Neuron (in vitro differentiated cells): ENCODE measurements around the gene USO1.
A peak's percentile ranks its signal among the peaks of the same experiment; 100 is the strongest.

Experiments used
- H2AFZ ChIP-seq: one replicate; pipeline ENCODE4 v1.6.1; 2013; ENCODE audit warnings: low read depth, mild to moderate bottlenecking, inconsistent platforms, low read length, moderate library complexity
- H3K27me3 ChIP-seq: one replicate; pipeline ENCODE4 v1.6.1; 2013; ENCODE audit warnings: low read length; ENCODE audit not compliant: insufficient read depth
- H3K36me3 ChIP-seq: one replicate; pipeline ENCODE4 v1.6.1; 2013; ENCODE audit warnings: low read length; ENCODE audit not compliant: insufficient read depth
- H3K4me1 ChIP-seq: one replicate; pipeline ENCODE4 v1.6.1; 2013; ENCODE audit warnings: low read length; ENCODE audit not compliant: insufficient read depth
- H3K4me3 ChIP-seq: 2 replicates; pipeline ENCODE4 v1.5.1; 2013; ENCODE audit warnings: mild to moderate bottlenecking, low read length, moderate library complexity
- H3K9me3 ChIP-seq: one replicate; pipeline ENCODE4 v1.6.1; 2013; ENCODE audit warnings: low read length

The USO1 gene

DNA sequence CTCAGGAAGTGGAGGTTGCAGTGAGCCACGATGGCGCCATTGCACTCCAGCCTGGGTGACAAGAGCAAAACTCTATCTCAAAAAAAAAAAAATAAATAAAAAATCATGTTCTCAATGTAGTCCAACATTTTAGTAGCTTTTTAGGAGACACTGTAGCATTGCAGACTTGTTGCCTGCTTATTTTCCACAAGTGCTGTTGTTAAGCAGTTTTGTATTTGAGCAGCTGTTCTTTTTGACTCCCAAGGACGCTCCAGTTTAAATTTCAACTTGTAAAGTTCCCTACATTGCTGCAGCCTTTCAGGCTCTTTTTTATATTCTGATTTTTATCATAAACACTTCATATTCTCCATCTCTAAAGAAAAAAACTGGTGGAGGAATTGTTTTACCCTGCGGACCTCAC, 94.7 kb downstream of the USO1 start:
- Histone ChIP-seq H3K27me3 (no peaks in the 10 kb centered on the region), H2AFZ (no peak overlapping the region), H3K9me3 (no peaks in the 10 kb centered on the region), H3K36me3 (peaks cover 23% of the 10 kb centered on the region), H3K4me1 (no peaks in the 10 kb centered on the region), H3K4me3 (no peak overlapping the region)

DNA sequence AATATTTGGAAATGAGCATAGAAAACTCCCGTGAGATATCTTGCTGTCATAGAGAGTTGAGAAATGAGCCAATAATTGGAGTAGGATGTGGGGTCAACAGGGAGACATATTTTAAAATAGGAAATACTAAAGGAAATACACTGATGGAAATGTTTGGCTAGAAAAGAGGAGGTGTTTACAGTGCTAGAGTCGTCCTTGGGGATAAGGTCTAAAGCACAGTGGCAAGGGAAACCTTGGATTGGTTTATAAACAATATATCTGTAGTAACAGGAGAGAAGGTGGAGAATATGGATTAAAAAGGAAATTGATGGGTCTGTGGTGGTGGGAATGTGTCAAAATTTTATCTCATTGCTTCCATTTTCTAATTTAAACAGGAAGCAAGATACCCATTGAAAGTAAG, 95.8 kb downstream of the USO1 start:
- H3K4me1 ChIP-seq = no peaks in the 10 kb centered on the region
- H3K4me3 ChIP-seq = no peak overlapping the region
- no peaks in the 10 kb centered on the region for H3K9me3 ChIP-seq
- H2AFZ ChIP-seq = no peak overlapping the region
- H3K36me3 ChIP-seq = peaks cover 12% of the 10 kb centered on the region
- no peaks in the 10 kb centered on the region for H3K27me3 ChIP-seq

DNA sequence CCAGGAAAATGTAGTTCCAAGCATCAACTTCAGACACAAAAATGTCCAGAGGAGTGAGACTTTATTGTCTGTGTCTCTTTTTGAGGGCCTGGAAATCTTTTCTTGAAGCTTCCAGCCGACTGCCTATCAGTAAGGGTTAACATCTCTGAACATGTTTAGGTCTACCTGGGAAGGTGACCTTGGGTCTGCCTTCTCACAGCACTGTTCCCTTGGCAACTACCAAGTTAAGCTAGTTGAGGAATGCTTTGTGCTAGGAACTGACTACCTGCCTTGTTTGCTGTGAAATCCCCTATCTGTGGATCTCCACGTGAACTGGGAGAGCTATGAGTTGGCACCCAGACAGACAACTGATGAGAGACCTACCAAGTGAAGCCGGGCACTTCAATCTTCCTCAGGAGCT, 96.3 kb downstream of the USO1 start:
- peaks cover 8% of the 10 kb centered on the region for H3K36me3 ChIP-seq
- no peaks in the 10 kb centered on the region for H3K27me3 ChIP-seq
- H2AFZ ChIP-seq = no peak overlapping the region
- H3K4me3 ChIP-seq = no peak overlapping the region
- H3K9me3 ChIP-seq = no peaks in the 10 kb centered on the region
- H3K4me1 ChIP-seq = no peaks in the 10 kb centered on the region

DNA sequence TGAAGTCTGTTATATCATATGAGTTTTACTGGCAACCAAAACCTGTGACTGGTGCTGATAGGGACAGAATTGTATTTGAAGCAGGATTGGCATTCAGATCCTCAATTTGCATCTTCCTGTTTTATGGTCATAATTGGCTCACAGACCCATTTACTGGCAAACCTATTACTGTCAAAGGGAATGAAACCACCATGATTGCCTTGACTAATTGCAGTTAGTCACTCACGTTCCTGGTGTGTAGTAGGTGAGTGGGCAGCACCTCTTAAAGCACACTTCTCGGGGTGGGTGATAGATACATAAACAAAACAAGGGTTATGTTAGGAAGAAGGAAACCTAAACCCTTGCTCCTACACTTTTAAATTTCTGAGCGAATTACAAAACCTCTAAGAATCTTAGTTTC, 96.8 kb downstream of the USO1 start:
- H3K4me1 ChIP-seq = no peaks in the 10 kb centered on the region
- H3K4me3 ChIP-seq = no peak overlapping the region
- H3K9me3 ChIP-seq = no peaks in the 10 kb centered on the region
- no peak overlapping the region for H2AFZ ChIP-seq
- peaks cover 4% of the 10 kb centered on the region for H3K36me3 ChIP-seq
- H3K27me3 ChIP-seq = no peaks in the 10 kb centered on the region

DNA sequence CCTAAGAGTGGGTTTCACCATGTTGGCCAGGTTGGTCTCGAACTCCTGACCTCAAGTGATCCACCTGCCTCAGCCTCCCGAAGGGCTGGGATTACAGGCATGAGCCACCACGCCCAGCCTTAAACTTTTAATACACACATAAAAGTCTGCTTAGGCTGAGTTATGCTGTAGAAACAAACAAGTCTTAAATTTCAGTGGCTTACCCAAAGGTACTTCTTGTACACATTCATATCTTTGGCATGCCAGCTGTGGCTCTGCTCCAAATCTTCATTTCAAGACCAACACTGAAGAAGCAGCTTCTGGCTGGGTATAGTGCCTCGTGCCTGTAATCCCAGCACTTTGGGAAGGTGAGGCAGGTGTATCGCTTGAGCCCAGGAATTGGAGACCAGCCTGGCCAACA, 97.6 kb downstream of the USO1 start:
- Histone ChIP-seq H3K36me3 (no peaks in the 10 kb centered on the region), H3K27me3 (no peaks in the 10 kb centered on the region), H3K9me3 (no peaks in the 10 kb centered on the region), H3K4me1 (no peaks in the 10 kb centered on the region), H2AFZ (no peak overlapping the region), H3K4me3 (no peak overlapping the region)

DNA sequence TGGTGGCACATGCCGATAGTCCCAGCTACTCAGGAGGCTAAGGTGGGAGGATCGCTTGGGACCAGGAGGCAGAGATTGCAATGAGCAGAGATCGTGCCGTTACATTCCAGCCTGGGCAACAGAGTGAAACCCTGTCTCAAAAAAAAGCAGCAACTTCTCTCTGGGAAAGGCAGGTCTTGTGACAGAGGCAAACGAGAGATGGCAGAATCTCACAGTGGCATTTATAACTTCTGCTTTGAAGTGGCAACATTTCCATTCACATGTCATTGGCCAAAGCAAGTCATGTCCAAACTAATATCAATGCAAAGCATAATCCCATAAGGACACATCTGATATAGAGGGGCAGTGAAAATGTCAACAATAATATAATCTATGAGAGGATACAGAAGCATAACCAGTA, 98.0 kb downstream of the USO1 start:
- H3K4me3 ChIP-seq = no peak overlapping the region
- H2AFZ ChIP-seq = no peak overlapping the region
- no peaks in the 10 kb centered on the region for H3K4me1 ChIP-seq
- no peaks in the 10 kb centered on the region for H3K36me3 ChIP-seq
- H3K27me3 ChIP-seq = no peaks in the 10 kb centered on the region
- no peaks in the 10 kb centered on the region for H3K9me3 ChIP-seq

DNA sequence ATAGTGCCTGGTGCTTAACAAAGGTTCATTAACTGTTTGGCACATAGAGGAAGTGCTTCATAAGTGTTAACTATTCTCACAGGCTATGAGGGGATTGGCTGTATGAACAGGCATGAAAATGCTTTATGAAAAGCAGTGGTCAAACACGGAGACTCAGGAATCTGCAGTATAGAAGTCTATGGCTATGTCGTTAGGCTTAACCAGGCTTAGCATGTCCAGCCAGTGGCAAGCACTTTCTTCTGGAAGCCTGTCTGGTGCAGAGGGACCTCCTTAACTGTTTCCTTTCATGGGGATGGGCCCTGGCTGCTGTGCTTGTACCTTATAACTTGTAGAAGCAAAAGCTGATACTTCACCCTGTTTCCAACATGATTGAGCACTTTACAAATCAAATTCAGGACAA, 99.4 kb downstream of the USO1 start:
- H2AFZ ChIP-seq = no peak overlapping the region
- H3K4me3 ChIP-seq = no peak overlapping the region
- no peaks in the 10 kb centered on the region for H3K27me3 ChIP-seq
- H3K4me1 ChIP-seq = no peaks in the 10 kb centered on the region
- H3K9me3 ChIP-seq = no peaks in the 10 kb centered on the region
- no peaks in the 10 kb centered on the region for H3K36me3 ChIP-seq

DNA sequence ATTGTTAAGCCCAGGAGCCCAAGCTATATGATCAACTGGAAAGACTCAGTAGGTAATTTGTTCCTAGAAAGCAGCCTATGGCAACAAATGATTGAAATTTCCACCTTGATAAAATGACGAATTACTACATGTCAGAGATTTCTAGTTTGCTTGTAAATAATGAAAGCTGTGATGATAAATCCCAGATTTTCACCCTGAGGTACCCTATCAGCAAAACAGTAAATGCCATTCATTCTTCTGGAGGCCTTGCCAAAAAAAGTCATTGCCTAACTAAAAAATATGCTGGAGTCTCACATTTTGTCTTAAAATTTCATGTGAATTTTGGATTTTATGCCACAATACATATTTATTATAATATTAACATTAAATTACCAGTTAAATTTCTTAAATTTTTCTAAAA, 106.5 kb downstream of the USO1 start:
- no peak overlapping the region for H2AFZ ChIP-seq
- no peaks in the 10 kb centered on the region for H3K27me3 ChIP-seq
- H3K36me3 ChIP-seq = no peaks in the 10 kb centered on the region
- H3K9me3 ChIP-seq = no peaks in the 10 kb centered on the region
- peaks cover 3% of the 10 kb centered on the region for H3K4me1 ChIP-seq
- no peak overlapping the region for H3K4me3 ChIP-seq

DNA sequence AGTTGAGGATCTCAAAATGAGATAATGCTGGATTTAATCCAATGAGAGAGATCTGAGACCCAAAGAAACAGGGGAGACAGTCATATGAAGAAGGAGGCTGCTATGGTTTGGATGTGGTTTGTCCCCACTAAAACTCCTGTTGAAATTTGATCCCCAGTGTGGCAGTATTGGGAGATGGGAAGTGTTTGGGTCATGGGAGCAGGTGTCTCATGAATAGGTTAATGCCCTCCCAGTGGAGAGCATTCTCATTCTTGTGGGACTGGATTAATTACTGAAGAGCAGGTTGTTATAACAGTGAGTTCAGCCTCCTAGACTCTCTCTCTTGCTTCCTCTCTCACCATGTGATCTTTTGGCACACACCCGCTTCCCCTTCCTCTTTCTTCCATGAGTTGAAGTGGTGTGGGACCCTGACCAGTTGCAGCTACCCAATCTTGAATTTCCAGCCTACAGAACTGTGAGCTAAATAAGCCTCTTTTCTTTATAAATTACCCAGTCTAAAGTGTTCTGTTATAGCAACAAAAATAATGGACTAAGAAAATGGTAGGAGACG, 107.6 kb downstream of the USO1 start:
- H3K36me3 ChIP-seq = no peaks in the 10 kb centered on the region
- peaks cover 3% of the 10 kb centered on the region for H3K4me1 ChIP-seq
- H2AFZ ChIP-seq = no peak overlapping the region
- H3K4me3 ChIP-seq = no peak overlapping the region
- no peaks in the 10 kb centered on the region for H3K27me3 ChIP-seq
- H3K9me3 ChIP-seq = no peaks in the 10 kb centered on the region

DNA sequence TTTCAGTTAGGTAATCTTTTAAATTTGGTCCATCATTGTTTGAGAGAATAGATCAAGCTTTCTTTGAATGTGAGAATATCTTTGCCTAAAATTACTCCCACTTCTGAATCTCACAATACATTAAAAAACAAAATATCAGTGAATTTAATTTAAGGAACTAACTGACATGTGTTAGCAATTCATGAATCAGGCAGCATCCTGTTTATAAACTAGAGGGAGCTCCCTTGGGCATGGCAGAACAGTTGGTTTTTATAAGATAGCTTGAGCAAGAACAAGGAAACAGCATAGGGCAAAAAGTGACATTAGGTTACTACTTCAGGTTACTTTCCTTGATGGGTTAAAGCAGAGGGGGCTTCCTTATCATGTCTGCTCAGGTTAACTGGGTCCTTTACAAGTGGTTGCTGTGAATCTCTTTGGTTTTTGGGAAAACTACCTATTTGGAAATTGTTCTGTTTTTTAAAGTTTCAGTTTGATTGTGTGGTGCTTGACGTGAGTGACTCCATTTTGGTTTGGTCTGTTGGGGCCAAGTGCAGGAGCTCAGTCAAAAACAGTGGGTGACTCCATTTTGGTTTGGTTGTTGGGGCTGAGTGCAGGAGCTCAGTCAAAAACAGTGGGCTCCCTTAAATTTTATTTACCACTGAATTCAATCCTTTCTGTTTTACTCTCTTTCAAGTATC, 109.9 kb downstream of the USO1 start:
- Histone ChIP-seq H2AFZ (no peak overlapping the region), H3K4me1 (peaks cover 5% of the 10 kb centered on the region), H3K4me3 (no peak overlapping the region), H3K36me3 (no peaks in the 10 kb centered on the region), H3K9me3 (no peaks in the 10 kb centered on the region), H3K27me3 (no peaks in the 10 kb centered on the region)

DNA sequence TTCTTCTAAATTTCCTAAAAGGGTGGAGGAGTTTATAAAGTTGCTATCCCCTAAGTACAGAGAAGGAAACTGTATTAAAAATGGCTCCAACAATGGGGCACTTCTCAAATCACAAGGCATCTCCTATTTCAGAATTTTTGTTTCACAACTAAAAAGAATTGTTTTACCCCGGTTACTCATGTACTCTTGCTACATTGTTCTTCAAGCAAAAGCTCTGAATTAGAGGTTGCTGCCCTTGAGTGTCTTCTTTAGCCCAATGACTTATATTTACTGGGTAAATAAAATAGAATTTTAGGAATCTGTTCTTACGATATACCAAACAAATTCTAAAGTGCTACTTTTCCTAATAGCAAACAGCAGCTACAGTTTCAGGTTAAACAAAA, 110.4 kb downstream of the USO1 start:
- no peak overlapping the region for H2AFZ ChIP-seq
- no peaks in the 10 kb centered on the region for H3K36me3 ChIP-seq
- H3K4me1 ChIP-seq = peaks cover 10% of the 10 kb centered on the region
- no peak overlapping the region for H3K4me3 ChIP-seq
- no peaks in the 10 kb centered on the region for H3K27me3 ChIP-seq
- no peaks in the 10 kb centered on the region for H3K9me3 ChIP-seq

DNA sequence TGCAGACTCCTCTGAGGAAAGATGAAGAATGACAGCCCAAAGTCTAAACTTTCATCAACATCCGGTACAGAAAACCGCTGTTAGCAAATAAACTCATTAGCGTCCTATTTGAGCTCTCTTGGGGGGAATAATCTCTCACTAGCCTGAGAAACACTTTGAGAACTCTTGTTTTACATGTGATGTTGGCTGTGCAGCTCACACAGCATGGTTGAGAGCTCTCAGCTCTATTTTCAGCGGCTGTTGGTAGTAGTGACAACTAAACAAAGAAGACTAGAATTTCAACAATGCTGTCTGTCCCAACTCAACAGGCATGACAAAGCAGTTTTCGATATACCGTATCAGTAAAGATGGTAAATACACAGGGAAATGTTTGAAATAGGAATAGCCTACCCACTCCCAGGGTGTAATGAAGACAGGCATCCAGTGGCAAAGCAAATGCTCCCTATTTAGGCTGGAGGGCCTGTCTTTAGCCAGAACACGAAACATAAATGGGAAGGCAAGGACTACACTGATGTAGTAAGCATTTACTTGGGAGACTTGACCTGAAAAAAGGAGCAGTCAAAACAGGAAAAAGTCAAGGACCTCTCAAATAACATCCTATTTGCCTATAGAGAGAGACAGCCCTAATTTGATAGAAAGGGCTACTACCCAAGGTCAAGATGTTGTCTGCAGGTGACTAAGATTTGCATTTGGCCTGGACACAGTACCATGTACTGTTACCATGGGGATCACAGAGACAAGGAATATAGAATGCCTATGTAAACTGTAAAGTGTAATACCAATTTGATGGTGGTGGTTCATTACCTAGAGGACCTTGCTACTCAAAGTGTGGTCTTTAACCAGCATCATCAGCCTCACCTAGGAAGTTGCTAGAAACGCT, 117.5 kb downstream of the USO1 start:
- Histone ChIP-seq H3K27me3 (no peaks in the 10 kb centered on the region), H3K36me3 (no peaks in the 10 kb centered on the region), H3K9me3 (no peaks in the 10 kb centered on the region), H3K4me1 (peaks cover 19% of the 10 kb centered on the region), H2AFZ (peak overlapping the region; percentile 1), H3K4me3 (no peak overlapping the region)

DNA sequence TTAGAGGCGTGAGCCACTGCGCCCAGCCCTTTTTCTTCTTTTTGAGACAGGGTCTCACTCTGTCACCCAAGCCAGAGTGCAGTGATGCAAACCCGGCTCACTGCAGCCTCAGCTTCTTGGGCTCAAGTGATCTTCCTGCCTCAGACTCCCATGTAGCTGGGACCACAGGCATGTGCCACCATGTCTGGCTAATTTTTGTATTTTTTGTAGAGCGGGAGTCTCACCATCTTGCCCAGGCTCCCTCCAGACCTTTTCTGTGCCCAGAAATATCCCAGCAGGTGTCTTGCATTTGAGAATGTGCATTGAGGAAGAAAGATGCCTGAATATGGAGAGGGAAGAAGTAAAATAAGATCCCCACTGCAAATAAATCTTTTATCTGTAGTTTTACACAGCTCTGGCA, 119.2 kb downstream of the USO1 start:
- H3K4me3 ChIP-seq = no peak overlapping the region
- H2AFZ ChIP-seq = no peak overlapping the region
- no peaks in the 10 kb centered on the region for H3K27me3 ChIP-seq
- H3K4me1 ChIP-seq = peaks cover 19% of the 10 kb centered on the region
- H3K36me3 ChIP-seq = no peaks in the 10 kb centered on the region
- no peaks in the 10 kb centered on the region for H3K9me3 ChIP-seq
